Prostate gland (tissue), 2 donors: ENCODE results near the gene ZBTB7B. TPM values are rescaled to one million over a fixed set of nuclear protein-coding genes. Genes with fewer than 3 reads are reported as not detected.

ENCODE experiments used
- DNase-seq: peaks from one replicate; pipeline ENCODE4 v3.0.0-alpha.2; 2019; ENCODE audit warnings: low spot score
- H3K27ac ChIP-seq, 2 donors: fragments of 200-600 bp; sonication (generic); 2 replicates each; pipeline ENCODE4 v1.5.1; 2017 to 2019
- H3K27me3 ChIP-seq: fragments of 200-600 bp; sonication (generic); replicated peaks from 2 replicates; pipeline ENCODE4 v1.5.1; 2019; ENCODE audit not compliant: insufficient read depth
- H3K36me3 ChIP-seq, 2 donors: fragments of 200-600 bp; sonication (generic); 1 replicate in 1 of 2; 2 replicates in 1 of 2; pipeline versions ENCODE4 v1.5.1 to v1.8.1; 2017 to 2019
- H3K4me1 ChIP-seq: fragments of 200-600 bp; sonication (generic); replicated peaks from 2 replicates; pipeline ENCODE4 v1.5.1; 2019
- H3K4me3 ChIP-seq, 2 donors: fragments of 200-600 bp; sonication (generic); 2 replicates each; pipeline ENCODE4 v1.5.1; 2017 to 2019
- H3K9me3 ChIP-seq: fragments of 200-600 bp; sonication (generic); 2 replicates; pipeline ENCODE4 v1.5.1; 2017
- POLR2A ChIP-seq: fragments of 450-650 bp; IDR thresholded peaks from one replicate; pipeline ENCODE4 v1.6.1; 2016; ENCODE audit warnings: antibody characterized with exemption, mild to moderate bottlenecking
- POLR2AphosphoS5 ChIP-seq: sonication (generic); formaldehyde crosslinking; IDR thresholded peaks from one replicate; pipeline ENCODE4 v1.6.1; 2017; ENCODE audit warnings: antibody characterized with exemption
- WGBS: methylation state at CpG from one replicate; pipeline ENCODE4 v1.1.5; 2018; 5-methylcytosine and 5-hydroxymethylcytosine counted together
- intact Hi-C: fragments of 100-400 bp; cut with DNase I; formaldehyde crosslinking; loops from one replicate; pipeline ENCODE4 v1.14.2; 2022
- total RNA-seq, 2 donors: library from RNA; depleted of rRNA; stranded (reverse); fragments of >200 nt; gene quantifications; one replicate each; pipeline ENCODE4 v1.1.0, GENCODE V29; 2016
- TF ChIP-seq, protein P1 (sequence below), 4 experiments: fragments of 200-600 bp in 2 of 4; fragments of 450-650 bp in 2 of 4; sonication (generic) in 2 of 4; IDR thresholded peaks; 1 replicate in 3 of 4; 2 replicates in 1 of 4; pipeline ENCODE4 v1.5.1; 2016 to 2019; ENCODE audit warnings: antibody characterized with exemption in 4 of 4, mild to moderate bottlenecking in 2 of 4, moderate library complexity in 2 of 4

Gene ZBTB7B
- total RNA-seq, 2 donors from 2014 or later, result 60.0 to 103 TPM

DNA sequence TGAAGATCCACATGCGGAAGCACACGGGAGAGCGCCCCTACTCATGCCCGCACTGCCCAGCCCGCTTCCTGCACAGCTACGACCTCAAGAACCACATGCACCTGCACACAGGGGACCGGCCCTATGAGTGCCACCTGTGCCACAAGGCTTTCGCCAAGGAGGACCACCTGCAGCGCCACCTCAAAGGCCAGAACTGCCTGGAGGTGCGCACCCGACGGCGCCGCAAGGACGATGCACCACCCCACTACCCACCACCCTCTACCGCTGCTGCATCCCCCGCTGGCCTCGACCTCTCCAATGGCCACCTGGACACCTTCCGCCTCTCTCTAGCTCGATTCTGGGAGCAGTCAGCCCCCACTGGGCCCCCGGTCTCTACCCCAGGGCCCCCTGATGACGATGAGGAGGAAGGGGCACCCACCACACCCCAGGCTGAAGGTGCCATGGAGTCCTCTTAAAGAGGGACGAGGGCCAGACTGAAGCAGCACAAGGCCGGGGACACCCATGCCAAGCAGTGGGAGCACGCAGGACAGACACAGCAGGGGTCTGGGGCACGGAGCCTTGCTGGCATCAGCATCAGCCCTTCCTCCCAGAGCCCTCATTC lies 13.7 kb downstream of the ZBTB7B start:
- intact Hi-C loops, result no loop called here
- Histone ChIP-seq H3K4me3 (no peak overlapping the region), H3K4me1 (peaks cover 24% of the 10 kb centered on the region), H3K27ac (peak overlapping the region; percentile 80 to 87), H3K36me3 (peaks cover 7 to 14% of the 10 kb centered on the region in 2 donors), H3K9me3 (no peaks in the 10 kb centered on the region), H3K27me3 (no peaks in the 10 kb centered on the region)
- DNase-seq, result no peak
- TF ChIP-seq, protein P1, sequence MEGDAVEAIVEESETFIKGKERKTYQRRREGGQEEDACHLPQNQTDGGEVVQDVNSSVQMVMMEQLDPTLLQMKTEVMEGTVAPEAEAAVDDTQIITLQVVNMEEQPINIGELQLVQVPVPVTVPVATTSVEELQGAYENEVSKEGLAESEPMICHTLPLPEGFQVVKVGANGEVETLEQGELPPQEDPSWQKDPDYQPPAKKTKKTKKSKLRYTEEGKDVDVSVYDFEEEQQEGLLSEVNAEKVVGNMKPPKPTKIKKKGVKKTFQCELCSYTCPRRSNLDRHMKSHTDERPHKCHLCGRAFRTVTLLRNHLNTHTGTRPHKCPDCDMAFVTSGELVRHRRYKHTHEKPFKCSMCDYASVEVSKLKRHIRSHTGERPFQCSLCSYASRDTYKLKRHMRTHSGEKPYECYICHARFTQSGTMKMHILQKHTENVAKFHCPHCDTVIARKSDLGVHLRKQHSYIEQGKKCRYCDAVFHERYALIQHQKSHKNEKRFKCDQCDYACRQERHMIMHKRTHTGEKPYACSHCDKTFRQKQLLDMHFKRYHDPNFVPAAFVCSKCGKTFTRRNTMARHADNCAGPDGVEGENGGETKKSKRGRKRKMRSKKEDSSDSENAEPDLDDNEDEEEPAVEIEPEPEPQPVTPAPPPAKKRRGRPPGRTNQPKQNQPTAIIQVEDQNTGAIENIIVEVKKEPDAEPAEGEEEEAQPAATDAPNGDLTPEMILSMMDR (IDR thresholded peaks at IDR 0.05), result no peak
- no peak for TF ChIP-seq POLR2A
- no peak for TF ChIP-seq POLR2AphosphoS5
- 81% methylated on average over 22 of the region's 26 CpGs for WGBS

DNA sequence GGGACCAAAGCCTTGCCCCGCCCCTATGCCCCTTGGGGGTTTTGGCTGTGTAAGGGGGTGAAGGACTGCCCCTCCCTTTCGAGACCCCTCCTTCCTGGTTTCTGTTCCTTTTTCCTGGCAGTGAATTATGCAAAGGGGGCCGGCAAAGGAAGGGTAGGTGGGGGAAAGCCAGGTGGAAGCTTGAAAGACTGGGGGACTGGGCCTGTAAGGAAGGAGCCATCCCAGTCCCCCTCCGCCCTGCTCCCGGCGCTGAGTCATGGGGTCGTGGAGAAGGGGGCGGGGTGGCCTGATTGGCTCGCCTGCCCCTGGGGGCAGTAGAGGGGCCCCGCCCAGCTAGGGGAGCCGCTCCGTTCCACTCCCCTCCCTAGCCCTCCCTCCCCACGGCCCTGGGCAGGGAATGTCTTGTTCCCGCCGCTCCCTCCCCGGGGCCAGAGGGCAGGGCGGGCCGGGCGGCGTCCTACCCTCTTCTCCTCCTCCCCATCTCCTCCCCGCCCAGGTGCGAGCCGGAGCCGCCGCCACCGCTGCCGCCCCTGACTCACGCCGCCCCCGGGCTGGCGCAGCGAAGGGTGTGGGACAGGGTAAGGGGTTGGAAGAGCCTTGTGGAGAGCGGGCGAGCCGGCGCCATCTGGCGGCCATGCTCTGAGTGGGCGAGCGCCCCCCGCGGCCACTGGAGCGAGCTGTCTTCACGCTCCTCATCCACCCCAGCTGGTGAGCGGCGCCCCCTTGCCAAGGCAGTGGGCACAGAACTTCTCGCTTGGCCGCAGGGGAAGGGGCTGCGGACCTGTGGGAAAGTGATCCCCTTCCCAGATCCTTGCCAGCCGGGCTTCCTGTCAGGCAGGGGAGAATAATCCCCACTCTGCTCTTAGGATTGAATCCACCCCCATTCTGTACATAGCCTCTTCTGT lies 14.7 kb downstream of the ZBTB7B start:
- peak overlapping the region; percentile 21 to 26 for H3K4me3 ChIP-seq
- no peaks in the 10 kb centered on the region for H3K27me3 ChIP-seq
- peaks cover 18% of the 10 kb centered on the region for H3K4me1 ChIP-seq
- peak; percentile 84 for DNase-seq
- 4% methylated on average over 49 of the region's 49 CpGs for WGBS
- intact Hi-C loops, result loop anchor here (1.0 kb wide), 1 partner anchor 55 kb away; no protein-coding TSS in a partner anchor
- TF ChIP-seq POLR2A (peak; percentile 62), POLR2AphosphoS5 (peak; percentile 93)
- TF ChIP-seq, protein P1 (IDR thresholded peaks at IDR 0.05), result peak; percentile 94 to 100 (median 100)
- peaks cover 7 to 14% of the 10 kb centered on the region in 2 donors for H3K36me3 ChIP-seq
- H3K9me3 ChIP-seq, result no peaks in the 10 kb centered on the region
- peak overlapping the region; percentile 80 to 87 for H3K27ac ChIP-seq

DNA sequence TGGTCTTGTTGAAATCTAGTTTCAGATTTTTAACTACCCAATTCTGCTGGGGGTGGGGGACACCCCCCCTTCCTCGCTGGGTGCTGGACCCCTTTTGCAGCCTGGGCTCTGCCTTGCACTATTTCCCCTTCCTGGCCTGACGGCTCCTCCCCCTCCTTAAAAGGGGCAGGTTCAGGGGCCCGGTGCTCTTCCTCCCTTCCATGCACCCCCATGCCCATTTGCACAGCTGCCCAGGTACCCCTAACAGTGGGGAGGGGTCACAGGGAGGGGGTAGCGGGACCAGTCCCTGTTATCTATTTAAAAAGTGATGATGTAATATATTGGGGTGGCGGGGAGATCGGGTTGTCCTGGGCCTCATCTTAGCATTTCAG lies 15.3 kb downstream of the ZBTB7B start:
- Histone ChIP-seq H3K36me3 (peaks cover 7 to 14% of the 10 kb centered on the region in 2 donors), H3K9me3 (no peaks in the 10 kb centered on the region), H3K27ac (peak overlapping the region; percentile 80 to 87), H3K27me3 (no peaks in the 10 kb centered on the region), H3K4me1 (peaks cover 14% of the 10 kb centered on the region), H3K4me3 (peak overlapping the region in 1 of 2 donors; percentile 26)
- intact Hi-C loops, result loop anchor here (1.0 kb wide), 1 partner anchor 56 kb away; no protein-coding TSS in a partner anchor
- TF ChIP-seq POLR2A (no peak), POLR2AphosphoS5 (no peak)
- TF ChIP-seq, protein P1 (IDR thresholded peaks at IDR 0.05), result no peak
- 55% methylated on average over 6 of the region's 6 CpGs for WGBS
- DNase-seq, result no peak

DNA sequence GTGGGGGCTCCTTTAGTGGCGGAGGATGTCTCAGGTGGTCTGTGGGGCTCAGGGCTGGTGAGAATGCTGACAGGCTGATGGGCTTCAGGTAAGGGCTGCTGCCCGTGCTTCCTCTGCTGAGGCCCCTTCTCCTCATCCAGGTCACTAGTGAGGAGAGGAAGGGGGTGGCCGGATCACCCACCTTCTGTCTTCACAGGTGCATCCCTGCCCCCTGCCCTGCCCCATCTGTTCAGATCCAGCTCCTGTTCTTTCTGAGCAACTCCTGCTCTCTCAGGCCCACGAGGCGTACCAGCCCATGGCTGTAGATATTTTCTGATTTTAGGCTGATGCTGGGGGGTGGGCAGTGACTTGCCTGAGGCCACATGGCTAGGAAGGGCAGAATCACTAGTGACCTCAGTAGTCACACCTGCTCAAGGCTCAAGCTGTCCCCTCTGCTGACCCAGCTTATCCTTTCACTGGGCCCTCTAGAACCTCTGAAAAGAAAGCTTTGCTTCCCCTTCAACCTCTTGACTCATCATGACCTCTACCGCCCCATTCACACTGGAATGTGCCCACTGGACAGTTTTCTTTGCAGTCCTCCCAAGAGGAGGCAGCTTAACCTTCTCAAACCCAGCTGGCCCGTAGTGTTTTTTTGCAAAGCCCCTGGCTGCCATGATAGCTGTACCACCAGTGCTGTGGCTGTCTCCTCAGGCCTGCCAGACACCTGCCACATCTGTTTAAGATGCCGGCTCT lies 16.2 kb downstream of the ZBTB7B start:
- Histone ChIP-seq H3K9me3 (no peaks in the 10 kb centered on the region), H3K4me1 (peaks cover 14% of the 10 kb centered on the region), H3K27ac (peak overlapping the region in 1 of 2 donors; percentile 80), H3K4me3 (no peak overlapping the region), H3K27me3 (no peaks in the 10 kb centered on the region), H3K36me3 (peaks cover 7 to 14% of the 10 kb centered on the region in 2 donors)
- intact Hi-C loops, result no loop called here
- DNase-seq, result no peak
- WGBS, result 87% methylated on average over 8 of the region's 8 CpGs
- no peak for TF ChIP-seq POLR2A
- TF ChIP-seq, protein P1 (IDR thresholded peaks at IDR 0.05), result no peak
